Natural killer cell (primary cell): ENCODE measurements around the gene HNRNPA1L2. TPM values are rescaled to one million over a fixed set of nuclear protein-coding genes. Genes with fewer than 3 reads are reported as not detected.
"Not testable (repeated sequence)": the region's sequence is repeated elsewhere in the genome, so short reads cannot be mapped to it uniquely, and the experiment has no call there.

Experiments used
- ATAC-seq, 3 donors: fragments of 150-1000 bp in 2 of 3; fragments of 200-7000 bp in 1 of 3; cut with Tn5 transposase; 1 replicate in 1 of 3; 2 replicates in 2 of 3; pipeline ENCODE4 v1.10.0; 2021; ENCODE audit warnings: mild to moderate bottlenecking in 2 of 3, moderate library complexity in 2 of 3
- DNase-seq, 2 donors: peaks; one replicate each; pipeline versions ENCODE4 v3.0.0 to v3.0.0-alpha.2; 2013 to 2021; ENCODE audit warnings: mixed read lengths in 1 of 2
- H3K27ac ChIP-seq: one replicate; pipeline ENCODE4 v1.5.1; 2013; ENCODE audit warnings: mild to moderate bottlenecking, low read length
- H3K27me3 ChIP-seq: one replicate; pipeline ENCODE4 v1.6.1; 2013; ENCODE audit warnings: low read length; ENCODE audit not compliant: control insufficient read depth, insufficient read depth
- H3K36me3 ChIP-seq: one replicate; pipeline ENCODE4 v1.6.1; 2013; ENCODE audit warnings: low read length; ENCODE audit not compliant: control insufficient read depth, insufficient read depth
- H3K4me1 ChIP-seq: one replicate; pipeline ENCODE4 v1.6.1; 2013; ENCODE audit warnings: low read length; ENCODE audit not compliant: control insufficient read depth, insufficient read depth
- H3K4me3 ChIP-seq: one replicate; pipeline ENCODE4 v1.5.1; 2013; ENCODE audit warnings: low read length
- H3K9me3 ChIP-seq: one replicate; pipeline ENCODE4 v1.6.1; 2013; ENCODE audit warnings: low read length; ENCODE audit not compliant: control insufficient read depth, insufficient read depth
- H3K27ac Mint-ChIP-seq, 2 donors: one replicate each; pipeline ENCODE4 v1.8.0; 2022; ENCODE audit warnings: mild to moderate bottlenecking in 2 of 2, mixed read lengths in 2 of 2, moderate library complexity in 1 of 2
- H3K27me3 Mint-ChIP-seq, 2 donors: one replicate each; pipeline ENCODE4 v1.8.0; 2022; ENCODE audit warnings: low read depth in 2 of 2, mixed read lengths in 2 of 2
- H3K36me3 Mint-ChIP-seq: one replicate; pipeline ENCODE4 v1.8.0; 2022; ENCODE audit warnings: mixed read lengths
- H3K4me1 Mint-ChIP-seq, 2 donors: one replicate each; pipeline ENCODE4 v1.8.0; 2022; ENCODE audit warnings: mixed read lengths in 2 of 2
- H3K4me3 Mint-ChIP-seq: one replicate; pipeline ENCODE4 v1.8.0; 2022; ENCODE audit warnings: mild to moderate bottlenecking, moderate library complexity, mixed read lengths
- H3K9me3 Mint-ChIP-seq, 2 donors: one replicate each; pipeline ENCODE4 v1.8.0; 2022; ENCODE audit warnings: mixed read lengths in 2 of 2
- CTCF ChIP-seq: fragments of 200-600 bp; IDR thresholded peaks from one replicate; pipeline ENCODE4 v1.8.0; 2022; ENCODE audit warnings: antibody characterized with exemption
- WGBS: methylation state at CpG from one replicate; pipeline ENCODE4 v1.1.7; 2013; ENCODE audit warnings: missing lambda C conversion rate; ENCODE audit not compliant: insufficient coverage; 5-methylcytosine and 5-hydroxymethylcytosine counted together
- intact Hi-C: fragments of 100-400 bp; cut with micrococcal nuclease; formaldehyde crosslinking; loops from one replicate; pipeline ENCODE4 v1.14.2; 2022
- total RNA-seq, 4 donors: library from RNA; stranded (reverse); fragments of 120-200 nt in 1 of 4; gene quantifications; one replicate each; pipeline versions ENCODE4 v1.2.3 to v1.2.4, GENCODE V29; 2013 to 2022

HNRNPA1L2 gene
- total RNA-seq, 3 donors from 2014 or later (not counting 1 experiment from before 2014, with no cell fraction given), result 11.9 to 16.2 (median 15.4) TPM

GRCh38 chr13:52670726-52671125, 28.5 kb downstream of the HNRNPA1L2 start:
- no peaks in the 10 kb centered on the region for H3K9me3 Mint-ChIP-seq
- ATAC-seq, result no peak
- H3K9me3 ChIP-seq, result no peaks in the 10 kb centered on the region
- H3K4me3 ChIP-seq, result no peak overlapping the region
- no peaks in the 10 kb centered on the region for H3K27me3 ChIP-seq
- no peak overlapping the region for H3K27ac Mint-ChIP-seq
- over 99% methylated on average over 6 of the region's 8 CpGs for WGBS
- H3K27ac ChIP-seq, result no peak overlapping the region
- no peaks in the 10 kb centered on the region for H3K4me1 ChIP-seq
- no peaks in the 10 kb centered on the region for H3K27me3 Mint-ChIP-seq
- no peak for TF ChIP-seq CTCF
- peaks cover 39% of the 10 kb centered on the region for H3K36me3 ChIP-seq
- peaks cover 4 to 14% of the 10 kb centered on the region in 2 donors for H3K4me1 Mint-ChIP-seq
- DNase-seq, result no peak
- H3K36me3 Mint-ChIP-seq, result peaks cover under 1% of the 10 kb centered on the region
- intact Hi-C loops, result no loop called here
- H3K4me3 Mint-ChIP-seq, result no peak overlapping the region

GRCh38 chr13:52673465-52673864, 31.2 kb downstream of the HNRNPA1L2 start:
- H3K9me3 ChIP-seq, result no peaks in the 10 kb centered on the region
- peaks cover 41% of the 10 kb centered on the region for H3K36me3 ChIP-seq
- no peaks in the 10 kb centered on the region for H3K9me3 Mint-ChIP-seq
- DNase-seq, result no peak
- no peak overlapping the region for H3K4me3 Mint-ChIP-seq
- no peaks in the 10 kb centered on the region for H3K27me3 Mint-ChIP-seq
- no peaks in the 10 kb centered on the region for H3K27me3 ChIP-seq
- H3K27ac ChIP-seq, result no peak overlapping the region
- no peak for TF ChIP-seq CTCF
- no peak for ATAC-seq
- H3K36me3 Mint-ChIP-seq, result peaks cover 12% of the 10 kb centered on the region
- intact Hi-C loops, result no loop called here
- H3K27ac Mint-ChIP-seq, result no peak overlapping the region
- no peaks in the 10 kb centered on the region for H3K4me1 ChIP-seq
- no peak overlapping the region for H3K4me3 ChIP-seq
- peaks cover 7 to 17% of the 10 kb centered on the region in 2 donors for H3K4me1 Mint-ChIP-seq
- 91% methylated on average over 1 of the region's 1 CpG for WGBS

- H3K27me3 ChIP-seq, result no peaks in the 10 kb centered on the region
- H3K27ac ChIP-seq, result no peak overlapping the region
- ATAC-seq, result no peak
- no peaks in the 10 kb centered on the region for H3K9me3 ChIP-seq
- H3K9me3 Mint-ChIP-seq, result no peaks in the 10 kb centered on the region
- H3K4me3 ChIP-seq, result no peak overlapping the region
- no peaks in the 10 kb centered on the region for H3K4me1 ChIP-seq
- H3K27me3 Mint-ChIP-seq, result no peaks in the 10 kb centered on the region
- no CpG with 5 or more reads among the region's 1 CpG for WGBS
- peaks cover 21% of the 10 kb centered on the region for H3K36me3 Mint-ChIP-seq
- DNase-seq, result no peak
- intact Hi-C loops, result no loop called here
- H3K4me3 Mint-ChIP-seq, result no peak overlapping the region
- H3K36me3 ChIP-seq, result peaks cover 65% of the 10 kb centered on the region
- no peak for TF ChIP-seq CTCF
- H3K4me1 Mint-ChIP-seq, result peaks cover 7 to 17% of the 10 kb centered on the region in 2 donors
- peak overlapping the region; percentile 1 to 31 for H3K27ac Mint-ChIP-seq
Measured at GRCh38 chr13:52677823-52678222, 35.6 kb downstream of the HNRNPA1L2 start.

GRCh38 chr13:52685806-52686205, 43.6 kb downstream of the HNRNPA1L2 start:
- H3K27ac ChIP-seq, H3K4me1 ChIP-seq, H3K27me3 Mint-ChIP-seq, H3K4me1 Mint-ChIP-seq, H3K9me3 Mint-ChIP-seq, H3K4me3 ChIP-seq, ATAC-seq, DNase-seq, H3K27me3 ChIP-seq, intact Hi-C loops, H3K9me3 ChIP-seq, H3K4me3 Mint-ChIP-seq, H3K27ac Mint-ChIP-seq: not testable (repeated sequence)
- H3K36me3 ChIP-seq, result peaks cover 53% of the 10 kb centered on the region
- peaks cover 14% of the 10 kb centered on the region for H3K36me3 Mint-ChIP-seq
- 99% methylated on average over 9 of the region's 9 CpGs for WGBS
